GM10266 (cell line): ENCODE measurements around the gene MMADHC.

ENCODE experiments used
- DNase-seq: peaks from one replicate; pipeline ENCODE4 v3.0.0; 2012; ENCODE audit errors: extremely low spot score
- CTCF ChIP-seq: IDR thresholded peaks from 2 replicates; pipeline ENCODE4 v1.5.1; 2012; ENCODE audit warnings: mild to moderate bottlenecking, low read depth; ENCODE audit not compliant: control insufficient read depth, insufficient read depth; ENCODE audit errors: missing control alignments

Gene MMADHC

GRCh38 chr2:149603248-149603647, 15.7 kb upstream of the MMADHC start:
- DNase-seq, result no peak
- no peak for TF ChIP-seq CTCF

- DNase-seq, result no peak
- TF ChIP-seq CTCF, result no peak
Measured at GRCh38 chr2:149601141-149601796, 13.7 kb upstream of the MMADHC start.

GRCh38 chr2:149597668-149598326, 10.2 kb upstream of the MMADHC start:
- peak; percentile 54 for DNase-seq
- peak; percentile 82 for TF ChIP-seq CTCF

GRCh38 chr2:149597050-149597667, 9.6 kb upstream of the MMADHC start:
- DNase-seq, result no peak
- TF ChIP-seq CTCF, result peak; percentile 3

- no peak for TF ChIP-seq CTCF
- no peak for DNase-seq
Measured at GRCh38 chr2:149596471-149596870, 8.9 kb upstream of the MMADHC start.

- TF ChIP-seq CTCF, result no peak
- DNase-seq, result no peak
Measured at GRCh38 chr2:149595056-149595963, 7.7 kb upstream of the MMADHC start.
